ENCODE measurements around the gene WDR91.

Gene WDR91

GRCh38 chr7:135194494-135195095 lies 16.7 kb downstream of the WDR91 start:
- no peak for TF ChIP-seq EZH2 (IDR thresholded peaks at IDR 0.05; ENCODE audit: borderline replicate concordance, low read length)
- TF ChIP-seq CTCF (IDR thresholded peaks at IDR 0.05; ENCODE audit: low read length): no peak
- no peak overlapping the region for H3K4me2 ChIP-seq (ENCODE audit: low read length)
- peaks cover 82% of the 10 kb centered on the region for H3K36me3 ChIP-seq (ENCODE audit: insufficient read depth, low read length)
- no peaks in the 10 kb centered on the region for H4K20me1 ChIP-seq (ENCODE audit: insufficient read depth, low read length)
- H3K27me3 ChIP-seq (ENCODE audit: insufficient read depth, low read length): no peaks in the 10 kb centered on the region
- no peak overlapping the region for H3K27ac ChIP-seq (ENCODE audit: low read depth, low read length, poor library complexity, severe bottlenecking)
- H3K9me3 ChIP-seq (ENCODE audit: low read length): no peaks in the 10 kb centered on the region
- H3K9me2 ChIP-seq (ENCODE audit: low read depth, low read length): no peaks in the 10 kb centered on the region
- no peaks in the 10 kb centered on the region for H3K4me1 ChIP-seq (ENCODE audit: insufficient read depth, low read length, severe bottlenecking)
- H3K9ac ChIP-seq (ENCODE audit: low read length): no peak overlapping the region
- no peaks in the 10 kb centered on the region for H3F3A ChIP-seq (ENCODE audit: insufficient read depth, low read length)
- no peak overlapping the region for H3K4me3 ChIP-seq (ENCODE audit: low read depth, low read length, poor library complexity, severe bottlenecking)
- no peak overlapping the region for H2AFZ ChIP-seq (ENCODE audit: low read length)
- H3K79me2 ChIP-seq (ENCODE audit: insufficient read depth, low read length): no peaks in the 10 kb centered on the region

GRCh38 chr7:135193615-135194081 lies 17.7 kb downstream of the WDR91 start:
- Histone ChIP-seq H2AFZ (ENCODE audit: low read length) (no peak overlapping the region), H3K9me3 (ENCODE audit: low read length) (no peaks in the 10 kb centered on the region), H3K4me3 (ENCODE audit: low read depth, low read length, poor library complexity, severe bottlenecking) (no peak overlapping the region), H3K9ac (ENCODE audit: low read length) (no peak overlapping the region), H4K20me1 (ENCODE audit: insufficient read depth, low read length) (no peaks in the 10 kb centered on the region), H3K79me2 (ENCODE audit: insufficient read depth, low read length) (no peaks in the 10 kb centered on the region), H3K36me3 (ENCODE audit: insufficient read depth, low read length) (peaks cover 82% of the 10 kb centered on the region), H3K27ac (ENCODE audit: low read depth, low read length, poor library complexity, severe bottlenecking) (no peak overlapping the region), H3K27me3 (ENCODE audit: insufficient read depth, low read length) (no peaks in the 10 kb centered on the region), H3K4me1 (ENCODE audit: insufficient read depth, low read length, severe bottlenecking) (no peaks in the 10 kb centered on the region), H3K4me2 (ENCODE audit: low read length) (no peak overlapping the region), H3K9me2 (ENCODE audit: low read depth, low read length) (no peaks in the 10 kb centered on the region), H3F3A (ENCODE audit: insufficient read depth, low read length) (no peaks in the 10 kb centered on the region)
- TF ChIP-seq CTCF (IDR thresholded peaks at IDR 0.05; ENCODE audit: low read length): no peak
- TF ChIP-seq EZH2 (IDR thresholded peaks at IDR 0.05; ENCODE audit: borderline replicate concordance, low read length): no peak

GRCh38 chr7:135192914-135193536 lies 18.3 kb downstream of the WDR91 start:
- Histone ChIP-seq H3K36me3 (ENCODE audit: insufficient read depth, low read length) (peaks cover 82% of the 10 kb centered on the region), H3K4me2 (ENCODE audit: low read length) (no peak overlapping the region), H3K9ac (ENCODE audit: low read length) (no peak overlapping the region)

More at GRCh38 chr7:135192914-135193536, 18.3 kb downstream of the WDR91 start:
- no peak overlapping the region for H2AFZ ChIP-seq (ENCODE audit: low read length)
- H3K4me1 ChIP-seq (ENCODE audit: insufficient read depth, low read length, severe bottlenecking): no peaks in the 10 kb centered on the region
- no peak overlapping the region for H3K4me3 ChIP-seq (ENCODE audit: low read depth, low read length, poor library complexity, severe bottlenecking)
- H3K9me3 ChIP-seq (ENCODE audit: low read length): no peaks in the 10 kb centered on the region
- H3F3A ChIP-seq (ENCODE audit: insufficient read depth, low read length): no peaks in the 10 kb centered on the region
- TF ChIP-seq EZH2 (IDR thresholded peaks at IDR 0.05; ENCODE audit: borderline replicate concordance, low read length) (no peak), CTCF (IDR thresholded peaks at IDR 0.05; ENCODE audit: low read length) (no peak)
- no peaks in the 10 kb centered on the region for H3K9me2 ChIP-seq (ENCODE audit: low read depth, low read length)
- H3K79me2 ChIP-seq (ENCODE audit: insufficient read depth, low read length): no peaks in the 10 kb centered on the region
- no peak overlapping the region for H3K27ac ChIP-seq (ENCODE audit: low read depth, low read length, poor library complexity, severe bottlenecking)
- no peaks in the 10 kb centered on the region for H4K20me1 ChIP-seq (ENCODE audit: insufficient read depth, low read length)
- H3K27me3 ChIP-seq (ENCODE audit: insufficient read depth, low read length): no peaks in the 10 kb centered on the region

Measured in OCI-LY1 (cell line).